NK-92 (cell line): Measurements from ENCODE around the gene RAB6A.

Source experiments
- DNase-seq: peaks from one replicate; lab custom pipeline; 2025; ENCODE audit not compliant: unreplicated experiment; lab: John Stamatoyannopoulos, UW

RAB6A gene

GRCh38 chr11:73656985-73657384 lies 103.9 kb downstream of the RAB6A start:
- no peak for DNase-seq

DNA sequence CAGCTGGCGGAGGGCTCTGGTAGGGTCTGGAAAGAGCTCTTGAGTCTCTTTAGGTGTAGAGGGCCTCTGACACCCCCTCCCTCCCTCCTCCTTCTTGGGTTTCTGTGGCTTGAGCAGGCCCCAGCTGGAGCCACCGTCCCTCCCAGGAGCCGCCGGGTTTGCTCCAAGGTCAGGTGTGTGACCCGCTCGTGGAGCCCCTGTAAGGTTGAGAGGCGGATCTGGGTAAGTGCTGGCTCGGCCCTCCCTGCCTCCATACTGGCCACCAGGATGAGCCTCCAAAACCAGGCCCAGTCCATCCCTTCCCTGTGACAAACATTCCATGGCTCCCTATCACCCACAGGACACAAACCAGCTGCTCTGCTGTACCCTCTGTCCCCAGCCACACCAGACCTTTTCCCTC lies 105.2 kb downstream of the RAB6A start:
- no peak for DNase-seq

GRCh38 chr11:73654482-73655021 lies 106.3 kb downstream of the RAB6A start:
- DNase-seq: no peak

- no peak for DNase-seq
Observed at GRCh38 chr11:73653996-73654395, 106.9 kb downstream of the RAB6A start.

DNA sequence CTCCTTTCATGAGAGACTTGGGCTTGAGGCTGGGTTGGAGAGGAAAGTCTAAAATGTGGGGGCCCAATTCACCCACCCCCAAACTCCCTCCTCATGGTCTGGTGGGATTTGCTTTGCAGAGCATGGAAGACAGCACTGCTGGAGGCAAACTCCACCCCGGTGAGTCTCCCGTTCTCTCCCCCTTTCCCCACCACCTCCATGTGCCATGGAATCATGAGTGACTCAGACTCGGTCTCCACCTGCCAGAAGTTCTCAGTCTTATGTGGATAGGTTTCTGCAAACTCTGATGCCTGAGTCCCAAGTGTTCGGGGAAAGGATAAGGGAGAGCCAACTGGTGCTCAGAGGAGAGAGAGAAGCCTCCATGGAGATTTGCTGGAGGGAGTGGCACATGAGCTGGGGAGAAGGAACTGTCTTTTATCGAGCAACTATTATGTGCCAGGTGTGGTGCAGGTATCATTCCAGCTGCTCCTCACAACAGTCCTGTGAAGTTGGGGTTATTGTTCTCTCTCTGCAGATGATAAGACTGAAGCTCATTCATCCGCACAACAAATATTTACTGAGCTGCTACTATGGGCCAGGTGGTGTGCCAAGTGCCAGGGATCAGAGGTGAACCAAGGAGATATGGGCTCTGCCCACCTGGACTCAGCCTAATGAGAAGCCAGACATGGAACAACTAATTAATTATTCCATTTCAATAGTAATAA lies 107.9 kb downstream of the RAB6A start:
- no peak for DNase-seq

- no peak for DNase-seq
Observed at GRCh38 chr11:73652046-73652730, 108.7 kb downstream of the RAB6A start.

GRCh38 chr11:73651661-73652045 lies 109.2 kb downstream of the RAB6A start:
- no peak for DNase-seq

DNA sequence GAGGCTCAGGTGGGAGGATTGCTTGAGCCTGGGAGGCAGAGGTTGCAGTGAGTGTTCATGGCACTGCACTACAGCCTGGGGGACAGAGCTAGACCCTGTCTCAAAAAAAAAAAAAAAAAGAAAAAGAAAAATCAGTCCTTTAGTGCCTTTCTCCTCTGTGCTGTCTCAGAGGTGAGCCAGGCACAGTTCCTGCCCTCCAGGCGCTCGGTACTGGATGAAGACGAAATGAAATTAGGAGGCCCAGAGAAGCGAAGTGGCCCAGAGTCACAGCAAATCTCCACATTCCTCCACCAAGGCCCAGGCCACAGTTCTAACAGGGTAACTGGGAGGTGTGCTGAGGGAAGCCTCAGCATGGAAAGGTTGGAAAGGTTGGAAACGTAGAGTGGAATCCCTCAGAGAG lies 109.6 kb downstream of the RAB6A start:
- DNase-seq: no peak

- no peak for DNase-seq
Observed at GRCh38 chr11:73650400-73650799, 110.5 kb downstream of the RAB6A start.

- DNase-seq: no peak
Observed at GRCh38 chr11:73649206-73649605, 111.7 kb downstream of the RAB6A start.

- no peak for DNase-seq
Observed at GRCh38 chr11:73648571-73649046, 112.3 kb downstream of the RAB6A start.

- DNase-seq: no peak
Observed at GRCh38 chr11:73648121-73648520, 112.8 kb downstream of the RAB6A start.

DNA sequence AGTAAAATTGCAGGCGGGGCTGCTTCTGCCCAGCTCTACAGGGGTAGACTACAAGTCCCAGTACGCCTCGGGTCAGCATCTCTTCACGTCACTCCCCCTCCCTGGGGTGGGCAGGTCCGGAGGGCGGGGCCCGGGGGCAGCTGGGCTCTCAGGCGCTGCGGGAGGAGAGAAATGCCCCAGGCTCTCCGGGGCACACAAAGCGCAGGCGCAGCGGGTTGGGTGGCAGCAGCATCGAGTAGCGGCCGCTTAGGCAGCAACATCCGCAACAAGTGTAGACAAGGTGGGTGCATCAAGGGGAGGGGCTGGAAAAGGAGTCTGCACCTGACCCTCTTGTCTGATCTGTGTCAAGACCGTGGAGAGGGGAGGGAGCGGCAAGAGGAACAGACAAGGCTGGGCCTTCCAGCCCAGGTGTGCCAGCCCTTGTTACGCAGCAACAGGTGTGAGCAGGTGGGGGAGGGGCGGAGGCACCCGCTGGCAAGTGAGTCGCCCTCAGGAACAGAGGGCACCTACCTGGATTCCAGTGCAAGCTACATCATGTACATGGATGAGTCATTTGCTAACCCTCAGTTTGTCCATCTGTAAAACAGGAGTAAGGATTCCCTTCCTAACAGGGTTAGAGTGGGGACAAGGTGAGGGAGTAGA lies 113.3 kb downstream of the RAB6A start:
- peak; percentile 66 for DNase-seq

GRCh38 chr11:73645972-73646631 lies 114.8 kb downstream of the RAB6A start, which contains the start of gene PLEKHB1:
TSS of gene PLEKHB1 (plus strand) at chr11:73646581. CDS start at chr11:73646609, 28 bp downstream.
- no peak for DNase-seq

GRCh38 chr11:73645121-73645969 lies 115.5 kb downstream of the RAB6A start:
- no peak for DNase-seq

- DNase-seq: no peak
Observed at GRCh38 chr11:73641668-73642067, 119.2 kb downstream of the RAB6A start.

- DNase-seq: no peak
Observed at GRCh38 chr11:73640592-73640991, 120.3 kb downstream of the RAB6A start.

DNA sequence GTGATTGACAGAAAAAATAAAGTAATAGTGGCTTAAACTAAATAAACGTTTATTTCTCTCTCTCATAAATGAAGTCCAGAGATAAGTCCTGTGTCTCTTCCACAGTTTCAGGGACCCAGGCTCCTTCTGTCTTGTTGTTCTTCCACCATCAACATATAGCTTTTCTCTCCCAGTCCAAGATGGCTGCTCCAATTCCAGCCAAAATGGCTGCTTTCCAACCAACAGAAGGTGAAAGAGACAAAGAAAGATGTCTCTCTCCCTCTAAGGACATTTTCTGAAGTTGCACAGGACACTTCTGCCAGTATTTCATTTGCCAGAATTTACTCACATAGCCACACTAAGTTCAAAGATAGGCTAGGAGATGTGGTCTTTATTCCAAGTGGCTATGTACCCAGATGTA lies 123.9 kb downstream of the RAB6A start:
- DNase-seq: no peak

DNA sequence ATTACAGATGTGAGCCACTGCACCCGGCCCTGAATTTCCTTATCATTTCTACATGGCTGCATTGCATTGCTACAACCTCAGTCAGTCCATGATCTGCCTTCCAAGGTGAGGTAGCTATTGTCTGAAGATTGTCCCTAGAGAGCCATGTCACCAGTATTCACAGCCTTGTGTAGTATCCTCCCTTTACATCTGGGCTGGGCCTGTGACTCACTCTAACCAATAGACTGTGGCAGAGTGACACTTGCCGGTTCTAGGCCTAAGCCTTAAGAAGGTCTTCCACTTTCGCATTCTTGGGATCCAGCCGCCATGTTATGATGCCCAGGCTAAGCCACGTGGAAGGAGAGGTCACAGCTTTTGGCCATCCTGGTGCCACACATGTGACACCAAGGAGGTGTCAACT lies 124.6 kb downstream of the RAB6A start:
- no peak for DNase-seq

DNA sequence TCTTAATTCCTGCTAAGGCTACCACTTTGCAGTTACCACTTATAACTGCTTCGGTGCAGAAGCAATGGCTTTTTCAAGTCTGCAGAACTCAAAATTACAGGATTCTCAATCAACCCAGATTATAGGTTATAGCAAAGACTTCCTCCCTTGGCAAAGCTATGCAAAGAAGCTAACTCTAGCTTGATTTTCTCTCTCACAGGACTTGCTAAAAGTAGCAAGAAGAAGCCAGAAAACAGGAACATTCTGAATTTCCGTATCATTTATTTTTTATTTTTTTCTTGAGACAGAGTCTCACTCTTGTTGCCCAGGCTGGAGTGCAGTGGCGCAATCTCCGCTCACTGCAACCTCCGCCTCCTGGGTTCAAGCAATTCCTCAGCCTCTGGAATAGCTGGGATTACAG lies 125.2 kb downstream of the RAB6A start:
- no peak for DNase-seq
